ENCODE data around the gene ADPRS.

DNA sequence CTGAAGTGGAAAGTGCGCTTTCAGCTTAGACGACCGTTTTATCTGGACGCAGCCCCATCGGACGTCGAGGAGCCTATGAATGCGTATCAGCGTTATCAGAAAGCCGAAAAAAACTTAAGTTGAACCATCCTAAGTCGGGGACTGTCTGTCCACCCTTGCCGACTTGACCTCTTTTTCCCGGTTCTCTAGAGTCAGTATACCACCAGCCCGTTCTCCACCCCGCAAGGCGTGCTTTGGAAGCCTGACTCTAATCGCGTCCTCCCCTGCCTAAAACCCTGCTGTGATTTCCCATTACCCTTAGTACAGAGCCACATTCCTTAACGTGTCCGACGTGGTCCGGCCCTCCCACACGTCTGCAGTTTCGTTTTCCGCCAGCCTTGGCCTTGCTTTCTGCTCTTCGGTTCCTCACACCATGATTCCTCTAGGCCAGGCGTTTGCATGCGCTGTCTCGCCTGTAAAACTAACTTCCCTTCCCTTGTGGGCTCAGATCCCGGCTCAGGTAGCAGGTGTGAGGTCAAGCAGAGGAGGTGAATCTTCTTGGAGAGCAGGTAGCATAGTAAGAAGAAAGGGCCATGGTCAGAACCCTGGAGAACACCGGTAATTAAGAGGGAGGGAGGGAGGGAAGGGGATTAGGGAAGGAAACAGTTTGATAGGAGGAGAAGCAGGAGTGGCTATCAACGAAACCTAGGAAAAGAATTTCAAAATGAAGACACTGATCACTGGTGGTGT lies 865 bp downstream of the ADPRS start:
- TF ChIP-seq, protein P1, sequence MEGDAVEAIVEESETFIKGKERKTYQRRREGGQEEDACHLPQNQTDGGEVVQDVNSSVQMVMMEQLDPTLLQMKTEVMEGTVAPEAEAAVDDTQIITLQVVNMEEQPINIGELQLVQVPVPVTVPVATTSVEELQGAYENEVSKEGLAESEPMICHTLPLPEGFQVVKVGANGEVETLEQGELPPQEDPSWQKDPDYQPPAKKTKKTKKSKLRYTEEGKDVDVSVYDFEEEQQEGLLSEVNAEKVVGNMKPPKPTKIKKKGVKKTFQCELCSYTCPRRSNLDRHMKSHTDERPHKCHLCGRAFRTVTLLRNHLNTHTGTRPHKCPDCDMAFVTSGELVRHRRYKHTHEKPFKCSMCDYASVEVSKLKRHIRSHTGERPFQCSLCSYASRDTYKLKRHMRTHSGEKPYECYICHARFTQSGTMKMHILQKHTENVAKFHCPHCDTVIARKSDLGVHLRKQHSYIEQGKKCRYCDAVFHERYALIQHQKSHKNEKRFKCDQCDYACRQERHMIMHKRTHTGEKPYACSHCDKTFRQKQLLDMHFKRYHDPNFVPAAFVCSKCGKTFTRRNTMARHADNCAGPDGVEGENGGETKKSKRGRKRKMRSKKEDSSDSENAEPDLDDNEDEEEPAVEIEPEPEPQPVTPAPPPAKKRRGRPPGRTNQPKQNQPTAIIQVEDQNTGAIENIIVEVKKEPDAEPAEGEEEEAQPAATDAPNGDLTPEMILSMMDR (IDR thresholded peaks at IDR 0.05; ENCODE audit: extremely low read depth in 1 of 2, insufficient read depth in 1 of 2, low read depth in 1 of 2, low read length in 2 of 2): no peak
- no peak for TF ChIP-seq EZH2 (IDR thresholded peaks at IDR 0.05; ENCODE audit: borderline replicate concordance, low read depth, low read length, severe bottlenecking)
- TF ChIP-seq POLR2AphosphoS5 (IDR thresholded peaks at IDR 0.05; ENCODE audit: insufficient read depth, low read depth, low read length): no peak
- no peak for TF ChIP-seq POLR2A (IDR thresholded peaks at IDR 0.05; ENCODE audit: low read depth, low read length)
- TF ChIP-seq JUN (IDR thresholded peaks at IDR 0.05; ENCODE audit: borderline replicate concordance, insufficient read depth, insufficient read length, low read depth): no peak
- no peak for TF ChIP-seq FOS (IDR thresholded peaks at IDR 0.05; ENCODE audit: borderline replicate concordance, insufficient read depth, low read length)

All from endothelial cell of umbilical vein (primary cell).